ENCODE results near the gene SLC38A4.
"Not testable (repeated sequence)": the region's sequence is repeated elsewhere in the genome, so short reads cannot be mapped to it uniquely, and the experiment has no call there.

SLC38A4 gene, protein sequence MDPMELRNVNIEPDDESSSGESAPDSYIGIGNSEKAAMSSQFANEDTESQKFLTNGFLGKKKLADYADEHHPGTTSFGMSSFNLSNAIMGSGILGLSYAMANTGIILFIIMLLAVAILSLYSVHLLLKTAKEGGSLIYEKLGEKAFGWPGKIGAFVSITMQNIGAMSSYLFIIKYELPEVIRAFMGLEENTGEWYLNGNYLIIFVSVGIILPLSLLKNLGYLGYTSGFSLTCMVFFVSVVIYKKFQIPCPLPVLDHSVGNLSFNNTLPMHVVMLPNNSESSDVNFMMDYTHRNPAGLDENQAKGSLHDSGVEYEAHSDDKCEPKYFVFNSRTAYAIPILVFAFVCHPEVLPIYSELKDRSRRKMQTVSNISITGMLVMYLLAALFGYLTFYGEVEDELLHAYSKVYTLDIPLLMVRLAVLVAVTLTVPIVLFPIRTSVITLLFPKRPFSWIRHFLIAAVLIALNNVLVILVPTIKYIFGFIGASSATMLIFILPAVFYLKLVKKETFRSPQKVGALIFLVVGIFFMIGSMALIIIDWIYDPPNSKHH

DNA sequence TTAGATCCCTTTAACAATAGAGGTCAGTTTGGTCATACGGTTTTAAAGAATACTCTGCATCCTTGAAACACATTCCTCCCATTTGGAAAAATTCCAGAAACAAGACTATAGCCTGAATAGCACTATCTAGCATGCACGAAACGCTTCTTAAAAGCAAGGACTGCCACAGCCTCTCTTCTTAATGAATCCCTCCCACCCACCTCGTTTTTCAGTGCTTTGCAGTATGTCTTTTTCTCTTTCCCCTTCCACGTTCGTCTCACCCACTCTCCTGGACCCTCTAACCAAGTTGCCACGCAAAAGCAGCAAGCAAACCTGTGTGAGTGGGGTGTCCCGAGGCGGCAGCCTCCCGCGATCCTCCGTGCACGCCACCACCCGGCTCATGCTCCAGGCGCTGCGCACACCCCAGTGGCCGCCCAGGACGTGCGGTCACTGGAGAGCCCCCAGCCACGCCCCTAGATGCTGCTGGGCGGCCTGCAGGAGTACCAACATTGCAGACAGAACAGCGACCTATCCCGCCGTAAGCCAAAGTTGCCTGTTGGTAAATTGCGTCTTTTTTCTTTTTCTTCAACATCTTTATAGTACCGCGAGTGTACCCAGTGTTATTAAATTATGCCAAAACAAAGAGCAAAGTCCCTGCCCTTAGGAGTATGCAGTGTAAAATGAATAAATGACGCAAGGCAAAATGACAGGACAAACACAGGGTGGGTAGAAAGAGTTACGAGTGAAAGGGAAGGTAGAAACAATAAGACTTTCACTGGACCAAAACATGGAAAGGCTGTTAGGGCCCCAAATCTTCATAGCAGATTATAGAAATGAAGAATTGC is at the start of gene SLC38A4:
Gene SLC38A4, minus strand, starts transcription at position 407 of the 824 bp plus-strand sequence. CDS start 32,926 bp downstream, outside the sequence.
- FAIRE-seq, result no peak

GRCh38 chr12:46875095-46875494 is 49.3 kb upstream of the SLC38A4 start:
- no peak for FAIRE-seq
- no peak for DNase-seq (ENCODE audit: extremely low spot score, insufficient read length, low read depth)

More for the DNA sequence above, at the start of gene SLC38A4:
- DNase-seq (ENCODE audit: extremely low spot score, insufficient read length, low read depth), result no peak

- DNase-seq (ENCODE audit: extremely low spot score, insufficient read length, low read depth), result no peak
Measured at GRCh38 chr12:46874642-46875041, 48.8 kb upstream of the SLC38A4 start.

DNA sequence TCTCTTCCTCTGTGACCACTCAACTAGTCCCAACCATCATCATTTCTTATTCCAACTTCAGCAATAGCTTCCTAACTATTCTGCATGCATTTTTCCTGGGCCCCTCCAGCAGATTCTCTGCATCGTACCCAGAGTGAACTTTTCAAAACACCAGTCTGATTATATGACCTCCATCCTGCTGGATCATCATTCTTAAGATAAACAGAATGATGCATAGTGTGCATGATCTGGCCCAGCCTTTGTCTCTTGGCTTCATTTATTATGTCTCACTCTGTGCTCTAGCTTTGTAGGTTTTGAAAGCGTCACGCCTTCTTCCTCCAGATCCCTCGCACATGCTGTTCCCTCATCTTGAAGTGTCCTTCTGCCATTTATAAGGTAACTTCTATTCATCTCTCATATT is 46.3 kb upstream of the SLC38A4 start:
- DNase-seq (ENCODE audit: extremely low spot score, insufficient read length, low read depth) (no peak), FAIRE-seq (no peak)

More at GRCh38 chr12:46874642-46875041, 48.8 kb upstream of the SLC38A4 start:
- FAIRE-seq, result no peak

DNA sequence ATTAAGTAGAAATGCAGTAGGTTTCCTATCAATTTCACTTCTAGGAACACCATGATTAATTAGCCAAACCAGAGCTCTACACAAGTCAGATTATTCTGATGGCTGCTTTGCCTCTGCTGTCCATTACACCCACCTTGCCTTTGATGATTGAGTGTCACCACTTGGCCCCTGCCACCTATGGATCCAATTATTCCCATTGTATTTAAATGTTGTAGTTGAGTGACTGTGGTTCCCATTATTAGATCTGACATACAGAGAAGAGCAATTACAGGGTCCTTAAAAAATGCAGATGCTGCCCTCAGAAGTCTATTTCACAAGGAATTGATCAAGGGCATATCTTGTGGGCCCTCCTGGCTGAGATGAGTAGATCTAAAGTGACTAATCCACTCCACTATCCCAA is 39.5 kb upstream of the SLC38A4 start:
- FAIRE-seq (no peak), DNase-seq (ENCODE audit: extremely low spot score, insufficient read length, low read depth) (no peak)

GRCh38 chr12:46858368-46858767 is 32.6 kb upstream of the SLC38A4 start:
- DNase-seq (ENCODE audit: extremely low spot score, insufficient read length, low read depth) (no peak), FAIRE-seq (no peak)

DNA sequence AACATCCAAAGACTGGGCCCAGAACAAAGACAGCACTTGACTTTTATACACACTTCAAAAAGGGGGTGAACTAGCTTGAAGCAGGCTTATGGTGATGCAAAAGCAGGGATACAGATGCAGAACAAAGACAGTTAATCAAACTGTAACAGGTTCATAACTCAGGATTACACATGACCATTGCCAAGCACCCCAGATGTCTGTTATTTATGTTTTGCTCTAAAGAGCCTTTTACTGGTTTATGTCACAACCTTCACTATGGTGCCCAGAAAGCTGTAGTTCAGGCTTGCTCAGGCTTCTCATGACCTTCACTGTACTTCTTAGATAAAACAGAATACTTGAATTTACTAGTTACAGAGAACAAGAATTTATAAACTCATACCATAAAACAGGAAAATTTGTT is 31.7 kb upstream of the SLC38A4 start:
- FAIRE-seq (no peak), DNase-seq (ENCODE audit: extremely low spot score, insufficient read length, low read depth) (no peak)

GRCh38 chr12:46855760-46856159 is 30.0 kb upstream of the SLC38A4 start:
- FAIRE-seq, result no peak

DNA sequence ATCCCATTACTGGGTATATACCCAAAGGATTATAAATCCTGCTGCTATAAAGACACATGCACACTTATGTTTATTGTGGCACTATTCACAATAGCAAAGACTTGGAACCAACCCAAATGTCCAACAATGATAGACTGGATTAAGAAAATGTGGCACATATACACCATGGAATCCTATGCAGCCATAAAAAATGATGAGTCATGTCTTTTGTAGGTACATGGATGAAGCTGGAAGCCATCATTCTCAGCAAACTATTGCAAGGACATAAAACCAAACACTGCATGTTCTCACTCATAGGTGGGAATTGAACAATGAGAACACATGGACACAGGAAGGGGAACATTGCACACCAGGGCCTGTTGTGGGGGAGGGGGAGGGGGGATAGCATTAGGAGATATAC is 28.4 kb upstream of the SLC38A4 start:
- FAIRE-seq; DNase-seq (ENCODE audit: extremely low spot score, insufficient read length, low read depth): not testable (repeated sequence)

More at GRCh38 chr12:46855760-46856159, 30.0 kb upstream of the SLC38A4 start:
- no peak for DNase-seq (ENCODE audit: extremely low spot score, insufficient read length, low read depth)

DNA sequence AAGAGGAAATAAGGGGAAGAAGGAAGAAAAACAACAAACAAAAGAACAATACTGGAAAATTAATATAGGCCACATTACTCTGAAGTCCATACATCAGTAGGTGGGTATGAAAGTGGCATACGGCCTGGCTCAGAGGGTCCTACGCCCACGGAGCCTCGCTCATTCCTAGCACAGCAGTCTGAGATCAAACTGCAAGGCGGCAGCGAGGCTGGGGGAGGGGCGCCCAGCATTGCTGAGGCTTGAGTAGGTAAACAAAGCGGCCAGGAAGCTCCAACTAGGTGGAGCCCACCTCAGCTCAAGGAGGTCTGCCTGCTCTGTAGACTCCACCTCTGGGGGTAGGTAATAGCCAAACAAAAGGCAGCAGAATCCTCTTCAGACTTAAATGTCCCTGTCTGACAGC is 23.0 kb upstream of the SLC38A4 start:
- not testable (repeated sequence) for FAIRE-seq; DNase-seq (ENCODE audit: extremely low spot score, insufficient read length, low read depth)

- DNase-seq (ENCODE audit: extremely low spot score, insufficient read length, low read depth), result no peak
- FAIRE-seq, result no peak
Measured at GRCh38 chr12:46847001-46847400, 21.2 kb upstream of the SLC38A4 start.

DNA sequence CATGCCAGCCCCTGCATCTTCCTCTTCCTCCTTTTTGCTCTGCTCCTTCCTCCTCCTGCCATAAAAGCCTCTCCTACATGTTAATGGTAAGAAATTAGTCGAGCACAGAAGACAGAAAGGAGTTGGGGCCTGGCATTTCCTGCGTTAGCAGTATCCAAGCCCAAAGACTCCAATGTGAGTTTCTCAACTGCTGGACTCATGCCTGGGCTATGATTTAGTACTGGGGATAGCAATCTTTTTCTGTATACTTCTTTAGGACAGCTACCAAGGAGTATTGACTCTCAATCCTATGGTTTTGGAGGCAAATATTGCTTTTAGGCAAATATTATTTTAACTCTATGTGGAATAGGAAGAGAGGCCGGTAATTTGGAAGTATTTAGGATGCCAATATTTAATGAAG is 18.0 kb upstream of the SLC38A4 start:
- FAIRE-seq (no peak), DNase-seq (ENCODE audit: extremely low spot score, insufficient read length, low read depth) (no peak)

DNA sequence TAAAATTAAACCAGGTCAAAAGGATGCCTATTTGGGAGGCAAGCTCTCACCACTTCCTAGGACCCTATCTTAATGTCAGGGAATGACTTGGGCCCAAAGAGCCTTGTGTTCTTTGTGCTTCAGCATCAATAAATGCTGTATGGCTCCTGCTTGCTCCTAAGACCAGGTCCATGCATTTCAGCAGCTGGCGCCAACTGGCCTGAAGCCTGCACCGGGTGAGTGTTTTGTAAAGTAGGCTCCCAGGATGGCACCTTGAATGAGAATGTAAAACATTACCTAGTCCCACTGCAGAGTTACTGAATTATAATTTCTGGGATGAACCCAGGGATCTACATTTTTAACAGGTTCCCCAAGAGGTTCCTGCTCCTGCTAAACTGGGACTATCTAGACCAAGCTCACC is 16.1 kb upstream of the SLC38A4 start:
- DNase-seq (ENCODE audit: extremely low spot score, insufficient read length, low read depth), result no peak
- no peak for FAIRE-seq

DNA sequence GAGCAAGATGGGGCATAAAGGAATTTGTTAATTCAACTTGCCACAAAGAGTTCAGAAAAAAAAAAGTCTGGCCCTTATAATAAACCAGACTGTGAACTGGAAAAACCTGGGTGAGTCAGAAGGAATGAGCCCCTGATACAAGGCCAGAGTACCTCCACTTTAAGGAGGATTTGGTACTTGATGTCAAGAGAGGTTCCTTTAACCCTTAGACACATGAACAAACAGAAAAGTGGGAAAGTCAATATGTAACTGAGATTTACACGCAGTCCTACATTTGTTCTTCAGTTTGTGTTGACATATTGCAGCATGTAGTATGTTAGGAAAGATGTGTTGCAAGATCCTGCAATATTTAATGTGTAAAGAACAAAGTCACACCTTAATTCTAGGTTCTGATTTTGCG is 14.2 kb upstream of the SLC38A4 start:
- FAIRE-seq (no peak), DNase-seq (ENCODE audit: extremely low spot score, insufficient read length, low read depth) (no peak)

GRCh38 chr12:46839232-46839631 is 13.4 kb upstream of the SLC38A4 start:
- no peak for DNase-seq (ENCODE audit: extremely low spot score, insufficient read length, low read depth)
- no peak for FAIRE-seq

GRCh38 chr12:46835785-46836184 is 10.0 kb upstream of the SLC38A4 start:
- DNase-seq (ENCODE audit: extremely low spot score, insufficient read length, low read depth), result no peak
- FAIRE-seq, result no peak

- no peak for FAIRE-seq
- no peak for DNase-seq (ENCODE audit: extremely low spot score, insufficient read length, low read depth)
Measured at GRCh38 chr12:46832130-46832704, 6.4 kb upstream of the SLC38A4 start.

DNA sequence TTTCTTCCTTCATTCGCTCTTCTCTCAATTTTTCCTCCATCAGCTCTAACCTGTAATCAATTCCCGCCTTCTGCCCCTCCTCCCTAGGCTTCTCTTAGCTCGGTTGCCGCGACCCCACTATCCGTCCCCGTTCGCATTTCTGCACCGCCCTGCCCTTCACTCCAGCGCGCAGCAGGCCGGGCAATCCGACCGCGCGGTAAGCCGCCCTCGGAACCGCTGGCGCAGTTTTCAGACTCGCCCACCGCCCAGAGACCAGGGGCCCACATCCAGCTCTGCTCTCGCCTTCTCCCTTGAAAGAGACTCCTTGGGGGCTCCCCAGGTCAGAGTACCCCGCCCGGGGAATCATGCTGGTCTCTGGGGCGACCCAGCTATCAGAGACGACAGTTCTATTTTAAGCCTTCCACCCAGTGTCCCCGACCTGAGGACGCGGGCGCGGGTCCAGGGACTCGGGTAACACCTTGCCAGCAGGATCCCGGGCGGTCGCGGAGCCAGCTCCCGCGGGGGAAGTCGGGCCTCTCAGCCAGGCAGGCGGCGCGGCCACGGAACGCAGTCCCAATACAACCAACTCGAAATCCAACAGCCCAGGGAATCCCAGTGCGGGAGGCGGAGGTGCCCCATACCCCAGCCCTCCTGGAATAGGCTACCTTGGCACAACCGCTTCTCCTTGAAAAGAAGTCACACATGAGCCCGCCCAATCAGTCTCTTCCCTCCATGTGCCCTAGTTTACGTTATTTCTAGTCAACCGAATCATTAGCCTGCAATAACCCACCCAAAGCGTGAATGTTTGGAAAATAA is 5.7 kb upstream of the SLC38A4 start:
- FAIRE-seq, result no peak
- DNase-seq (ENCODE audit: extremely low spot score, insufficient read length, low read depth), result no peak

DNA sequence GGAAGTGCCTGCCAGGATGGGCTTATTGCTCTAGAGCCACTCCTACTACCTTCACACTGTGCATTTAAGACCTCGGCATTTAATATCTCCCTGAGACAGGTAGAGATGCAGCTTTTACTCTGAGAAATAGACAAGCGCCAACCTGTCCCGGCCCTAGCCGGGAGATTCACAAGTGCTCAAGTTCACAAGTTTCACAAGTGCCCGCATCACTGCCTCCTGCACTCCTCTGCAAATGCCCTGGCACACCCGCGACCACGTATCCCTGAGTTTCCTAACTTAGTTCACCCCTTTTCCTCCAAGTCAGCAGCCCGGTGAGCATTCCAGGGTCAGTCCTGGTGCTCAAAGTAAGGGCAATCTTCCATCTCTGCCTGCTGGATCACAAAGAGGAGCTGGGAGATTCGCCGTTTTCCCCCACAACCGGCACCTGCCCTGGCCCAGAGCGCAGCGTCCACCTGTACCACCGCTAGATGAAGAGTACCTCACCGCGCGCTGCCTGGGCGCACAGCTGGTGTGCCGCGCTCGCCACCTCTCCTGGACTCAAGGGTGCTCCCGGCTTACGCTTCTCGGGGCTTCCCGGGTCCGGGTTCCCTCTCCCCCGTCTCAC is 5.0 kb upstream of the SLC38A4 start:
- no peak for FAIRE-seq

More for the DNA sequence above, 5.0 kb upstream of the SLC38A4 start:
- DNase-seq (ENCODE audit: extremely low spot score, insufficient read length, low read depth), result no peak

Measured in GM18507 (cell line).